Hippocampal formation (tissue), 2 donors: Measurements from ENCODE around the gene LIN7B.
A peak's percentile ranks its signal among the peaks of the same experiment; 100 is the strongest.

Experiments used
- DNase-seq, 2 donors: peaks; one replicate each; lab custom pipeline; 2025; lab: John Stamatoyannopoulos, UW

LIN7B gene

GRCh38 chr19:49094505-49095482, 19.4 kb upstream of the LIN7B start:
- DNase-seq = peak; percentile 21 to 54

GRCh38 chr19:49097453-49098288, 16.5 kb upstream of the LIN7B start:
- DNase-seq = peak in 1 of 2 donors; percentile 42

- no peak for DNase-seq
Measured at GRCh38 chr19:49098795-49099194, 15.4 kb upstream of the LIN7B start.

- DNase-seq = no peak
Measured at GRCh38 chr19:49101160-49101559, 13.0 kb upstream of the LIN7B start.

- no peak for DNase-seq
Measured at GRCh38 chr19:49102303-49102702, 11.9 kb upstream of the LIN7B start.

GRCh38 chr19:49103331-49104085, 10.7 kb upstream of the LIN7B start:
- no peak for DNase-seq

GRCh38 chr19:49104229-49104864, 9.8 kb upstream of the LIN7B start:
- no peak for DNase-seq

GRCh38 chr19:49106648-49107135, 7.5 kb upstream of the LIN7B start:
- DNase-seq = peak; percentile 32 to 38

- no peak for DNase-seq
Measured at GRCh38 chr19:49107625-49108459, 6.3 kb upstream of the LIN7B start.

GRCh38 chr19:49109051-49109450, 5.1 kb upstream of the LIN7B start:
- DNase-seq = no peak

- no peak for DNase-seq
Measured at GRCh38 chr19:49109569-49110233, 4.5 kb upstream of the LIN7B start.

GRCh38 chr19:49110567-49110966, 3.6 kb upstream of the LIN7B start:
- DNase-seq = no peak

- no peak for DNase-seq
Measured at GRCh38 chr19:49111218-49111998, 2.8 kb upstream of the LIN7B start.

- peak; percentile 56 to 63 for DNase-seq
Measured at GRCh38 chr19:49114630-49115363, 627 bp downstream of the LIN7B start.

- DNase-seq = no peak
Measured at GRCh38 chr19:49116544-49116943, 2.4 kb downstream of the LIN7B start.

GRCh38 chr19:49117677-49118564, 3.8 kb downstream of the LIN7B start:
- no peak for DNase-seq
